Hematopoietic multipotent progenitor cell treated with erythropoietin and hydrocortisone succinate and interleukin-3 and kit ligand, for 4 days (in vitro differentiated cells): ENCODE data around the gene AFMID.

ENCODE experiments used
- DNase-seq: peaks from one replicate; pipeline ENCODE4 v3.0.0-alpha.2; 2015

Gene AFMID

GRCh38 chr17:78256707-78257591, 69.8 kb downstream of the AFMID start:
- DNase-seq, result peak; percentile 48
